Omental fat pad (tissue), 4 donors: ENCODE results near the gene PATJ. TPM values are rescaled to one million over a fixed set of nuclear protein-coding genes. Genes with fewer than 3 reads are reported as not detected.
"Not testable (repeated sequence)": the region's sequence is repeated elsewhere in the genome, so short reads cannot be mapped to it uniquely, and the experiment has no call there.

Source experiments
- ATAC-seq: fragments of 150-250 bp; one replicate; pipeline ENCODE4 v1.9.1; 2016; ENCODE audit warnings: mild to moderate bottlenecking, moderate library complexity; ENCODE audit not compliant: low FRiP score
- DNase-seq: peaks from one replicate; pipeline ENCODE4 v3.0.0-alpha.2; 2019; ENCODE audit warnings: low spot score
- total RNA-seq, 4 donors: library from RNA; depleted of rRNA; stranded (reverse); fragments of >200 nt; gene quantifications; one replicate each; pipeline ENCODE4 v1.1.0, GENCODE V29; 2016
- TF ChIP-seq, protein P1 (sequence below), 3 donors: fragments of 450-650 bp; IDR thresholded peaks; one replicate each; pipeline ENCODE4 v1.5.1; 2016 to 2017; ENCODE audit warnings: antibody characterized with exemption in 3 of 3, mild to moderate bottlenecking in 3 of 3, moderate library complexity in 2 of 3

PATJ gene
- total RNA-seq, 4 donors from 2014 or later: 12.1 to 31.4 (median 20.0) TPM

DNA sequence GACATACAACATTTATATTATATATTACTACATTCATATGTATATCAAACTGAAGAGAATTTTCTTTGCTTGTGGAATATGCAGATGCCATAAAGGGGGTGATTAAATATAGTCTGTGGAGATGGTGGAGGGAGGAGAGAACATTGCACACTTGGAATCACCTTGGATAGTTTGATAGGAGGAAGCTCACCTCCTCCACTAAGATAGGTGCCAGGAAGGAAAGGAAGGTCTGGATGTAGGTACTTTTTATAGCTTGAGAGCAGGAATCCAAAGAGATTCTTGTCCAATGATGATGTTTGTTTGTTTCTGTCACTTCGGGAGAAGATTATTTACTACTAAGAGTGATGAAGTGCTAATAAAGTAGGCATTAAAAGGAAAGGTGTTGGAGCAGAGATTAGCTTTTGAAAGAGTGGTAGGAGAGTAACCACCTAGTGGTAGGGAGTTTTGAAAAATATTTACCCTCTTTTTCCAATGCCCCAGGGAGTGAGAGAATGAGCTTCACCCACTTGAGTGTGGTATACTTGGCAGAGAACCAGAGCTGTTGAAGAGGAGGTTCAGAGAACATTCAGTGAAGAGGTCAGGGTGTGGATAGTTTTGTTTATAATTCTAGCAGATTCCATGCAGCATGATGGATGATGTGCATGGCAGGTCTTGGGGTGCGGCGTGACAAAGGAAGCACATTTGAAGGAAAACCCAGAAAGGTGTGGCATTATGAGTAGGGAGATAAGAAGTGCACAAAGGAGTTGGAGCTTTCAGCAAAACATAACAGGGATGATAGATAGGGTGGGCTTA lies 145.0 kb downstream of the PATJ start:
- ATAC-seq: peak; percentile 15
- TF ChIP-seq, protein P1, sequence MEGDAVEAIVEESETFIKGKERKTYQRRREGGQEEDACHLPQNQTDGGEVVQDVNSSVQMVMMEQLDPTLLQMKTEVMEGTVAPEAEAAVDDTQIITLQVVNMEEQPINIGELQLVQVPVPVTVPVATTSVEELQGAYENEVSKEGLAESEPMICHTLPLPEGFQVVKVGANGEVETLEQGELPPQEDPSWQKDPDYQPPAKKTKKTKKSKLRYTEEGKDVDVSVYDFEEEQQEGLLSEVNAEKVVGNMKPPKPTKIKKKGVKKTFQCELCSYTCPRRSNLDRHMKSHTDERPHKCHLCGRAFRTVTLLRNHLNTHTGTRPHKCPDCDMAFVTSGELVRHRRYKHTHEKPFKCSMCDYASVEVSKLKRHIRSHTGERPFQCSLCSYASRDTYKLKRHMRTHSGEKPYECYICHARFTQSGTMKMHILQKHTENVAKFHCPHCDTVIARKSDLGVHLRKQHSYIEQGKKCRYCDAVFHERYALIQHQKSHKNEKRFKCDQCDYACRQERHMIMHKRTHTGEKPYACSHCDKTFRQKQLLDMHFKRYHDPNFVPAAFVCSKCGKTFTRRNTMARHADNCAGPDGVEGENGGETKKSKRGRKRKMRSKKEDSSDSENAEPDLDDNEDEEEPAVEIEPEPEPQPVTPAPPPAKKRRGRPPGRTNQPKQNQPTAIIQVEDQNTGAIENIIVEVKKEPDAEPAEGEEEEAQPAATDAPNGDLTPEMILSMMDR (IDR thresholded peaks at IDR 0.05): no peak

DNA sequence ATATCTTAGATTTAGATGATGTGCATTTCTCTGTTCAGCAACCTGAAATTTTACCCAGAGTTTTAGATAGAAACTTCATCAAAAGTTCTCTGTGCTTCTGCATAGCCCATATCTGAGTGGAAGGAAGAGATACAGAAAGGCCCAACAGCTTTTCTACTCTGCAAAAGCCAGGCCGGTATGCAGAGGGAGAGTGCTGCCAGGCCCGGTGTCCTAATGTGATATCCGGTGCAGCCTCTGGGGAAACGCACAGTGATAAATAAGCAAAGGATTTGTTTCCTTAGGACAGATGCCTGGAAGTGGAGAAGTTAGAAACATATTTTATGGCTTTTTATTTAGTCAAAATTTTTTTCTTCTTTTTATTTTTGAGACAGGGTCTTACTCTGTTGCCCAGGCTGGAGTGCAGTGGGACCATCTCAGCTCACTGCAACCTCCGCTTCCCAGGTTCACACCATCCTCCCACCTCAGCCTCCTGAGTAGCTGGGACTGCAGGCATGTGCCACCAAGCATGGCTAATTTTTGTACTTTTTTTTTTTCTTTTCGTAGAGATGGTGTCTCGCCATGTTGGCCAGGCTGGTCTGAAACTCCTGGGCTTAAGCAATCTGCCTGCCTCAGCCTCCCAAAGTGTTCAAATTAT lies 145.8 kb downstream of the PATJ start:
- TF ChIP-seq, protein P1 (IDR thresholded peaks at IDR 0.05): no peak
- ATAC-seq (peak; percentile 73), DNase-seq (no peak)

More for the DNA sequence above, 145.0 kb downstream of the PATJ start:
- no peak for DNase-seq

DNA sequence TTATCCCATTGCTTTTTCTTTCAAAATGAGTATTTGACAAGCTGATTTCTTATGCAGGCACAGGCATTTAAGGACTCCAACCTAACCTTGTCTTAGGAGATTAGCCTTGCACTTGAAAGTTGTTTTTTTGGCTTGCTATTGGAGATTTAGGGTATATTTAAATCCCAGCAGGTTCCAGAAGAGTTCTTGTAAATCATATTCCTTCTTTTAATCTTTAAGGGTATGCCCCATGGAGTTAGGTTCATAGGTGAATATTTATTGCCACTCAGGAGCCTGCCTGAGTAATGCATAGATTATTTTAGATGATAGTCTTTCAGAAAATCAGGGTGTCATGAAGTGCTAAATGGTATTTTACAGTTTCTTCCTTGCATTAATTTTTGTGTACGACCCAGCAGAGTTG lies 146.5 kb downstream of the PATJ start:
- TF ChIP-seq, protein P1 (IDR thresholded peaks at IDR 0.05): no peak
- no peak for ATAC-seq

DNA sequence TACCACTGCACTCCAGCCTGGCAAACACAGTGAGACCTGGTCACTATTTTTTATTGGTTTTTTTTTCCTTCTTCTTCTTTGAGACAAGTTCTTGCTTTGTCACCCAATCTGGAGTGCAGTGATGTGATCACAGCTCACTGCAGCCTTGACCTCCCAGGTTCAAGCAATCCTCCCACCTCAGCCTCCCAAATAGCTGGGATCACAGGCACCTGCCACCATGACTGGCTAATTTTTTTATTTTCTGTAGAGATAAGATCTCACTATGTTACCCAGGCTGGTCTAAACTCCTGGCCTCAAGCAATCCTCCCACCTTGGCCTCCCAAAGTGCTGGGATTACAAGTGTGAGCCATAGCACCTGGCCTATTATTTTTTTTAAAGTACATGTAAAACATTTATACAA lies 148.2 kb downstream of the PATJ start:
- ATAC-seq, DNase-seq: not testable (repeated sequence)

More for the DNA sequence above, 146.5 kb downstream of the PATJ start:
- no peak for DNase-seq

DNA sequence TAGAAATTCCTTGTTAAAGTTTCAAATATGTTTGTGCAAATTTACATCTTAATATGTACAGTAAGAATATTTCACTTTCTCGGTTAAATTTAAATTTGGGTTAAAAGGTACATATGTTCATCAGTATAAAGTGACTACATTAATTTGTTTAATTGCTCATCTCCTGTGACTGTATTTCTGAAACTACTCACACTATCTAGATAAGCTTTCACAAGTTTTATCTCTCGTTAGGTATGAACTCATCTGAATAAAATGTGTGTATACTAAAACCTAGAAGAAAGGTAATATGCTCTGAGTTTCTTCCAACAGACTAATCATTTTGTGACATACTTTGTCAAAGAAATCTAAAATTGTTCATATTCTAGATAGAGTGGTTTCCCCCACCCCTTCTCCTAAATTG lies 150.7 kb downstream of the PATJ start:
- ATAC-seq (peak; percentile 63), DNase-seq (no peak)
- TF ChIP-seq, protein P1 (IDR thresholded peaks at IDR 0.05): no peak

DNA sequence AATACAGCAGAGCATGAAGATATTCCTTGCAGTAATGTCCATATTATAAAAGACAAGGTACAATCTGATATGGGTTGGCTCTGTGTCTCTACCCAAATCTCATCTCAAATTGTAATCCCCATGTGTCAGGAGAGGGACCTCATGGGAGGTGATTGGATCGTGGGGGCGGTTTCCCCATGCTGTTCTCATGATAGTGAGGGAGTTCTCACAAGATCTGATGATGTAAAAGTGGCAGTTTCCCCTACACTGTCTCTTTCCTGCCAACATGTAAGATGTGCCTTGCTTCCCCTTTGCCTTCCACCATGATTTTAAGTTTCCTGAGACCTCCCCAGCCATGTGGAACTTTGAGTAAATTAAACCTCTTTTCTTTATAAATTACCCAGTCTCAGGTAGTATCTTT lies 152.0 kb downstream of the PATJ start:
- DNase-seq, ATAC-seq: not testable (repeated sequence)

DNA sequence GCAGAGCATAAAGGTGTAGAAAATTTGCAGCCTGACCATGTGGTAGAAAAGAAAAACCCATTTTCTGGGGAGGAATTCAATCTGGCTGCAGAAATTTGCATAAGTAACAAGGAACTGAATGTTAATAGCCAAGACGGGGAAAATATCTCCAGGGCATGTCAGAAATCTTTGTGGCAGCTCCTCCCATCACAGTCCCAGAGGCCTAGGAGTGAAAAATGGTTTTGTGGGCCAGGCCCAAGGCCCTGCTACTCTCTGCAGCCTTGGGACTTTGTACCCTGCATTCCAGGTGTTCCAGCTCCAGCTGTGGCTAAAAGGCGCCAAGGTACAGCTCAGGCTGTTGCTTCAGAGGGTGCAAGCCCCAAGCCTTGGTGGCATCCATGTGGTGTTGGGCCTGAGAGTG lies 152.9 kb downstream of the PATJ start:
- TF ChIP-seq, protein P1 (IDR thresholded peaks at IDR 0.05): no peak
- ATAC-seq (no peak), DNase-seq (no peak)

DNA sequence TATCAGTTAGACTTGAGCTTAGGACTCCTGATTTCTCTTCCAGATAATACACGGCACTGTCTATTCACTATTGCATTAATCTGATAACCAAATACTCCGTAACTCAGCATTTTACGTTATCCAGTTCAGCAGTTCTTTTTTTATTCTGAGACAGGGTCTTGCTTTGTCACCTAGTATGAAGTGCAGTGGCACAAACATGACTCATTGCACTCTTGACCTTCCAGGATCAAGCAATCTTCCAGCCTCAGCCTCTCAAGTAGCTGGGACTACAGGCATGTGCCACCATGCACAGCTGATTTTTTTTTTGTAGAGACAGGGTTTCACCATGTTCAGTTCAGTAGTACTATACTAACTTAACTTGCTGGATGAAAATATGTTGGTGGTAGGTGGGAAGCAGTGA lies 156.4 kb downstream of the PATJ start:
- TF ChIP-seq, protein P1 (IDR thresholded peaks at IDR 0.05): no peak
- ATAC-seq (no peak), DNase-seq (no peak)
